Measurements from ENCODE around the gene RPA3.

The RPA3 gene

DNA sequence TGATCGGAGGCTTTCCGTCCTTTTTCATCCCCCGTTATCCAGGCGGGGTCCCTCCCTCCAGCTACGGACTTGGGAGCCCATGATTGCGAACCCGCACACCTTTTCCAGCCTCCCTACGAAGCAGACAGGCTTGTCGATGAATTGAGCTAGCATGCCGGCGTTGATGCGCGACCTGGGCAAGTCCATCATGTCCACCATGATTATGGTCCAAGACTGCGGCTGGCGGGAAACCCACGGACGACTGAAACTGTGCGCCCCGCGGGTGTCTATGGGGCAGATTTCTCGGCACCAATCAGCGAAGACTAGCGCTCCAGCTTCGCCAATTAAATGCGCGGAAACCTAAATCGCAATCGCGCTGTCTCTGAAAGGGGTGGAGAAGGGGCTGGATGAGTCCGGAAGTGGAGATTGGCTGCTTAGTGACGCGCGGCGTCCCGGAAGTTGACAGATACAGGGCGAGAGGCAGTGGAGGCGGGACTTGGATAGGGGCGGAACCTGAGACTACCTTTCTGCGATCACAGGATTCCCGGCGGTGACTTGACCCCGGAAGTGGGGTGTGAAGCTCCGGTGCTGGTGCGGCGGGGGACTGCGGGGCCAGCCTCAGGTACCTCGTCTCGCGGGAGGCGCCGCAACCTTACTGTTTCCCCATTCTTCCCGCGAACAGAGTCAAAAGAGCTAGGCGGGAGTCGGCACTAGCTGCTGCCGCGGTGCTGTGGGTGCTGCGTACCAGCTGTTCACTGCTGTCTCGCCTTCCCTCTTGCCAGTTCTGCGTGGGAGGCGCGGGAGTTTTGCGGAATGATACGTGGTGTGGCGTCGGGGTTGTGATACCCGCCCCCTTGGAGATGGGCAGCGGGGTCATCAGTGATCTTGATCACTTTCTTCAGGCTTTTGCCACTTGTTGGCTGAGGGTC, 77.9 kb downstream of the RPA3 start, which contains the start of gene UMAD1:
Gene UMAD1 (plus strand): TSS at position 532 of the 908 bp plus-strand sequence. CDS start 32,620 bp downstream, outside the sequence.
- peak within 1 kb of the TSS; percentile 84 for H3K27ac ChIP-seq
- TF ChIP-seq, protein P1, sequence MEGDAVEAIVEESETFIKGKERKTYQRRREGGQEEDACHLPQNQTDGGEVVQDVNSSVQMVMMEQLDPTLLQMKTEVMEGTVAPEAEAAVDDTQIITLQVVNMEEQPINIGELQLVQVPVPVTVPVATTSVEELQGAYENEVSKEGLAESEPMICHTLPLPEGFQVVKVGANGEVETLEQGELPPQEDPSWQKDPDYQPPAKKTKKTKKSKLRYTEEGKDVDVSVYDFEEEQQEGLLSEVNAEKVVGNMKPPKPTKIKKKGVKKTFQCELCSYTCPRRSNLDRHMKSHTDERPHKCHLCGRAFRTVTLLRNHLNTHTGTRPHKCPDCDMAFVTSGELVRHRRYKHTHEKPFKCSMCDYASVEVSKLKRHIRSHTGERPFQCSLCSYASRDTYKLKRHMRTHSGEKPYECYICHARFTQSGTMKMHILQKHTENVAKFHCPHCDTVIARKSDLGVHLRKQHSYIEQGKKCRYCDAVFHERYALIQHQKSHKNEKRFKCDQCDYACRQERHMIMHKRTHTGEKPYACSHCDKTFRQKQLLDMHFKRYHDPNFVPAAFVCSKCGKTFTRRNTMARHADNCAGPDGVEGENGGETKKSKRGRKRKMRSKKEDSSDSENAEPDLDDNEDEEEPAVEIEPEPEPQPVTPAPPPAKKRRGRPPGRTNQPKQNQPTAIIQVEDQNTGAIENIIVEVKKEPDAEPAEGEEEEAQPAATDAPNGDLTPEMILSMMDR (conservative IDR thresholded peaks at IDR 0.05) = no peak
- no peak for TF ChIP-seq ZFX (IDR thresholded peaks at IDR 0.05)

GRCh38 chr7:7639847-7640220, 78.6 kb downstream of the RPA3 start:
- TF ChIP-seq, protein P1 (conservative IDR thresholded peaks at IDR 0.05) = no peak
- no peak for TF ChIP-seq ZFX (IDR thresholded peaks at IDR 0.05)
- peak overlapping the region; percentile 84 for H3K27ac ChIP-seq

DNA sequence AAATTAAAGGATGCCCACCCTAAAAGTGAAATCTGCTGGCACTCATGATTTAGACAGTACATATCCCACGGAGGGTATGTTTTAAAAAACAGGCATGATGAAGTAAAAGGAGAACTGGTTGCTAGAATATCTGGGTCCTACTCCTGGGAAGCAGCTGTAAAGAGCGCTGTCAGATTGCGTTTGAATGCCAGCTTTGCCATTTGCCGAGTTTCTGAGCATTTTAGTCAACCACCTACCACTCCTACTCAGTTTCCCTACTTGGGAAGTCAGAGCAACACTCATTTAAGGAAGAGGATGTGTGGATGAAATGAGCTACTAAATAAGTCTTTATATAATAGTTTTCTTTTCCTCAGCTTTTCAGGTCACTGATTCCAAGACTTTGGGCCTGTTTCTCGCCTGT, 79.0 kb downstream of the RPA3 start:
- peak overlapping the region; percentile 84; the same call in 1 of the 2 replicates for H3K27ac ChIP-seq
- TF ChIP-seq, protein P1 (conservative IDR thresholded peaks at IDR 0.05) = no peak
- TF ChIP-seq ZFX (IDR thresholded peaks at IDR 0.05) = no peak

- no peak overlapping the region for H3K27ac ChIP-seq
- no peak for TF ChIP-seq ZFX (IDR thresholded peaks at IDR 0.05)
- TF ChIP-seq, protein P1 (conservative IDR thresholded peaks at IDR 0.05) = no peak
These were observed 87.6 kb downstream of the RPA3 start for GRCh38 chr7:7630626-7631329.

DNA sequence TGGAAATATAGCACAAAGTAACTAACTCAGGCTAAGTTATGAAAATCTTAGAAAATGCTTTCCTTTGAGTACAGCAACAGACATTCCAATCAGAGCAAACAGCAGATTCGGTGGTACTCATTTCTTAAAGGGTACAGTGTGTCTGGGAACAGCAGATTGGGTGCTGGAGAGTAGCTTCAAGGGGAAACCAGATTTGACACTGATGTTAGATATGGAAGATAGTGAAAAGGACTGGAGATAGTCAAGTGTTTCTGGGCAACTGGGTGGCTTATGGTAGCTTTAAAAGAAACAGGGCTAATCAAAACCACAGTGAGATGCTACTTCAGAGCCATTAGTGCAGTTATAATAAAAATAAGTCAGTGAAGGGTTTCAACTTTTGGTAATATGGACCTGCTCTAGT, 89.9 kb downstream of the RPA3 start:
- TF ChIP-seq, protein P1 (conservative IDR thresholded peaks at IDR 0.05) = no peak
- TF ChIP-seq ZFX (IDR thresholded peaks at IDR 0.05) = no peak
- no peak overlapping the region for H3K27ac ChIP-seq

GRCh38 chr7:7620644-7621210, 97.7 kb downstream of the RPA3 start:
- no peak overlapping the region for H3K27ac ChIP-seq
- TF ChIP-seq ZFX (IDR thresholded peaks at IDR 0.05) = no peak
- TF ChIP-seq, protein P1 (conservative IDR thresholded peaks at IDR 0.05) = no peak
